Left kidney (tissue), 2 donors: ENCODE measurements around the gene CENPX. TPM values are rescaled to one million over a fixed set of nuclear protein-coding genes. Genes with fewer than 3 reads are reported as not detected.
"Not testable (repeated sequence)": the region's sequence is repeated elsewhere in the genome, so short reads cannot be mapped to it uniquely, and the experiment has no call there.

Source experiments
- DNase-seq: peaks from one replicate; pipeline ENCODE4 v3.0.0-alpha.2; 2013
- polyA plus RNA-seq: library from polyadenylated mRNA; unstranded; fragments of 120-200 nt; gene quantifications from one replicate; pipeline ENCODE4 v1.2.1, GENCODE V29; 2013; ENCODE audit not compliant: insufficient read length

CENPX gene
- polyA plus RNA-seq, 1 donor, result 34.4 TPM

DNA sequence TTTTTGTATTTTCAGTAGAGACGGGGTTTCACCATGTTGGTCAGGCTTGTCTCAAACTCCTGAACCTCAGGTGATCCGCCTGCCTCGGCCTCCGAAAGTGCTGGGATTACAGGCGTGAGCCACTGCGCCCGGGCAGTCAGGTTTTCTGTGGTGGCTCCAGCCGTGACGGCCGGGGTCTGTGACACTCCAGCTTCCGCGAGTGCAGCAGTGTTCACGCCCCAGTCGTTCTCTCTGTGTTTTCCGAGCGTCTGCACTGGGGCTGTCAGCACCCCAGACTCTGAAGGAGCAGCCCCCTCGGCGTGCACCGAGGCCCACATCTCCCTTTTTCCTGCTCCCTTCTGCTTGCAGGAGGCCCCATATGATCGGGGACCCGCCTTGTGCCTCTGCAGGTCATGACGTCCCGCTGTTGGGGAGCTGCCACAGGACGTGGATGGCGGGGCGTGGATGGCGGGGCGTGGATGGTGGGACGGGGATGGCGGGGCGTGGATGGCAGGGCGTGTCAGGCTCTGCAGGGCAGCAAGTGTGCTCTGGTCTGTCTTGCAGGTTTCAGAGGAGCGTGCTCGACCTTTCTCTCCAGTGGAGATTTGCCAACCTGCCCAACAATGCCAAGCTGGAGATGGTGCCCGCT lies 39.6 kb downstream of the CENPX start:
- DNase-seq, result no peak

DNA sequence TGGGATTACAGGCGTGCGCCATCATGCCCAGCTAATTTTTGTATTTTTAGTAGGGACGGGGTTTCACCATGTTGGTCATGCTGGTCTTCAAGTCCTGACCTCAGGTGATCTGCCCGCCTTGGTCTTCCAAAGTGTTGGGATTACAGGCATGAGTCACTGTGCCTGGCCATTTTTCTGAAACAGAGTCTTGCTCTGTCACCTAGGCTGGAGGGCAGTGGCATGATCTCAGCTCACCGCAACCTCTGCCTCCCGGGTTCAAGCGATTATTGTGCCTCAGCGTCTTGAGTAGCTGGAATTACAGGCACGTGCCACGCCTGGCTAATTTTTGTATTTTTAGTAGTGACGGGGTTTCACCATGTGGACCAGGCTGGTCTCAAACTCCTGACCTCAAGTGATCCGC lies 41.2 kb downstream of the CENPX start:
- DNase-seq, result not testable (repeated sequence)

DNA sequence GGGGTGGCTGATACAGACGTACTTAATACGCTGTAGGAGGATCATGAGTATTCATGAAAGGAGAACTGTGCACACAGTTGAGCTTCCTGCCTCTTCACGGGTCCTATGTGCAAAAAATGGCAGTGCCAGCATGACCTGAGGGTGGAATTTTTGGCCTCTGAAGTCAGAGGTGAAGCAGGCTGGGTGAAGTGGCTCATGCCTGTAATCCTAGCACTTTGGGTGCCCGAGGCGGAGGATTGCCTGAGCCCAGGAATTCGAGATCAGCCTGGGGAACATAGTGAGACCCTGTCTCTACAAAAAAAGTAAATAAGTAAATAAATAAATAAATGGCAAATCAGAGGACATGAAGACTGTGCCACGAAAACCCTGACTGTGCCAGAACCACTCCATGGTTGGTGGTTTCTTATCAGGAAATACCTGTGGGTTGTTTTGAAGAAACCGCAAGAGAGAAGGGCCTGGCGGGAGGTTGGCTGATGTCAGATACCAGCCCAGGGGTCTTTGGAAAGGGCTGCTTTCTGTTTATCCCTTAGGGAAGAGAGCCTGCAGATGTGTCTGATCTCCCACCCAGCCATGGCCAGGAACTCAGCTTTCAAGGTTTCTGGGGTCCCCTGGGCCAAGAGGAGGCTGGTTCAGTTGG lies 41.9 kb downstream of the CENPX start:
- DNase-seq, result no peak

DNA sequence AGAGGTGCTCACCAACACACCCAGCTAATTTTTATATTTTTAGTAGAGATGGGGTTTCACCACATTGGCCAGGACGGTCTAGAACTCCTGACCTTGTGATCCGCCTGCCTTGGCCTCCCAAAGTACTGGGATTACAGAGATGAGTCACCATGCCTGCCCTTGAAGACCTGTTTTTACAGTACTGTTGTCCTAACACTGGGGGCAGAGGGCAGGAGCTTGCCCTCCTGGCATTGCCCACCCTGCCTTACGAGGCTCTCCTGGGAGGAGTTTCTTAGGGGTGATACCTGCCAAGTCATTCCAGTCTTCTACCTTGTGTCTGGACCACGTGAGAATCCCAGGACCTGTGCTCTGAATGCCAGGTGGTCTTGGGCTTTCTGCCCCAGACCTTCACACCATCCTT lies 42.6 kb downstream of the CENPX start:
- no peak for DNase-seq

DNA sequence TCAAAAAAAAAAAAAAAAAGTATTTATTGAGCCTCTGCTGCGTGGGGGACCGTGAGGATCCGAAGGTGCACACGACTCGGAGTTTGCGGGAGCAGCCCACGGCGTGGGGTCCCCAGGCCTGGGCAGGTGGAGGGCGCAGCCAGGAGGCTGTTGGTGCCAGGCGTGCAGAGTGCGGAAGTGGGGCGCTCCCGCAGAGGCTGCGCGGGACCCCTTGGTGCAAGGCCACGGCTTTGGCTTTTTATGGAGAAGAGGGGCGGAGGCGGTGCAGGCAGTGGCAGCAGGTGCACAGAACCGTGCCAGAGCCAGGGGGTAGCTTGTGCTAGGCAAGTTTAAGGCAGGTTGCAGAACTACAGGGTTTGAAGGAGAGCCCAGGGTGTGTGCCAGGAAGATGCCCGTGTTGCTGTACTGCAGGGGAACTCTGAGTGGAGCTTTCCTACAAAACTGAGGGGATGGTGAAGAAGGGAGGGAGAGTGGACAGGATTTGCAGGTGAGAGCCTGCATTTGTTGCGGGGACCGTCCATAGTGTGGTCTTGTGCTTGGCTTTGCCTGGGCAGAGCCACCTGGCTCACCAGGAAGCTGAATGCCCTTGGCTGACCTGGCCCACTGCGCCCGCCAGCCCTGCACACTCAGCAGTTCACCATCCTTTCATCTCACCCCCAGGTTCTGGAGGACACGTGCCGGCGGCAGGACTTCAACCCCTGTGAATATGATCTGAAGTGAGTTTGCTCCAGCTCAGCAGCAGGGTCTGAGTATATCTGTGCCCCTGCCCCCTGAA lies 44.0 kb downstream of the CENPX start:
- DNase-seq, result no peak

DNA sequence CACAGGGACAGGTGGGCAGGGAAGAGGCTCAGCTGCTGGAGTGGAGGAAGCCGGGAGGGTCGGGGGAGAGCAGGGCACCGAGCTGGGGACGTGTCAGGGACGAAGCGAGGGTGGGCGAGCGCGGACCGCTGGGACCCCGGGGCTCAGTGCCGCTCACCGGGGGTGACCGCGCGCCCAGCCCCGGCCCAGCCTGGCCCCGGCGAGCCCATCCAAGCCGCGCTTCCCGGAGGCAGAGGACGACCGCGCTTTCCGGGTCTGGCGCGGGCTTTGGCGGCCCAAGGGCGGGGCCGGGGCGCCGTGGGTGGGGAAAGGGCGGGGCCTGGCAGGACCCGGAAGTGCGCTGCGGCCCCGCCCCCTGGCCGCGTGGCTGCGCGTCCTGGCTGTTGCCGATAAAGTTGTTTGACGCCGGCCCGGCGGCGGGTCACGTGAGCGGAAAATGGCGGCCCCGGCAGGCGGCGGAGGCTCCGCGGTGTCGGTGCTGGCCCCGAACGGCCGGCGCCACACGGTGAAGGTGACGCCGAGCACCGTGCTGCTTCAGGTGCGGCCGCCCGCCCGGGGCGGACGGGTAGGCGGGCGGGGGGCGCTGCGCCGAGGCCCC lies 45.4 kb downstream of the CENPX start, which contains the start of gene ASPSCR1:
TSS of gene ASPSCR1 (plus strand) at position 419 of the 598 bp plus-strand sequence. CDS start at position 437, 18 bp downstream.
- DNase-seq, result peak; percentile 87

DNA sequence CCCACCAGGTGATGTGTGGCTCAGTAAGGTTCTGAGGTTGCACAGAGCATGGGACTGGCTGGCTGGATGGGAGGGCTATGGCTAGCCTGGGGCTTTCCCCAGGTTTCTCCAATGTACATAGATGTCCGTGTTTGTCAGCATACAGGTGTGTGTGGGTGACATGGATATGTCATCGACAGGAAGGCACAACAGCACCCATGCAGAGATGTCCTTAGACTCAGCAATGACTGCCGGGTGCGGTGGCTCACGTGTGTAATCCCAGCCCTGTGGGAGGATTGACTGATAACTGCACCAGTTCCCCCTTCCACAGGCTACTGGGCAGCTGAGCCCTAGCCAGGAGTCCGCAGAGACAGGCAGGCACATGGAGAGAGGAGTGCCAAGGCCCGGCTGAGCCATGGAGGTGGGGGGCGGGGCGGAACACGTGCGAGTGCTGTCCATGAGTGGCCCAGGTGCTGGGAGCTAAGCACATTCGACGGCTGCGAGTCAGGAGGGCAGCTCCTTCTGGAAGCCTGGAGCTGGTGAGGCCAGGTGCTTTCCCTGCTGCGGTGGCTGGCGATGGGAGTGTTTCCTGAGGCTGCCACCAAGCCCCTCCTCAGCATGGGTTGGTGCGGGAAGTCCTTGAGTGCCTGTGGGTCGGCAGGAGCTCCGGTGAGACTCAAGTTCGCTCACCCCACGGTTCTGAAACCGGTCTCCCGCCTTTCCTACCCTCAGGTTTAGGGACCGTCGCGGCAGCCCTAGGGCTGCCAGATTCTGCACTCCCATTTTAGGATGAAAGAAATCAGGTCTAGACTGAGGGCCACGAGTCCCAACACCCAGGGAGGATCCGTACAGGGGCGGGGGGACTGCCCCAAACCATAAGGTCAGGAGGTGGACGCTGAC lies 46.1 kb downstream of the CENPX start:
- DNase-seq, result no peak

DNA sequence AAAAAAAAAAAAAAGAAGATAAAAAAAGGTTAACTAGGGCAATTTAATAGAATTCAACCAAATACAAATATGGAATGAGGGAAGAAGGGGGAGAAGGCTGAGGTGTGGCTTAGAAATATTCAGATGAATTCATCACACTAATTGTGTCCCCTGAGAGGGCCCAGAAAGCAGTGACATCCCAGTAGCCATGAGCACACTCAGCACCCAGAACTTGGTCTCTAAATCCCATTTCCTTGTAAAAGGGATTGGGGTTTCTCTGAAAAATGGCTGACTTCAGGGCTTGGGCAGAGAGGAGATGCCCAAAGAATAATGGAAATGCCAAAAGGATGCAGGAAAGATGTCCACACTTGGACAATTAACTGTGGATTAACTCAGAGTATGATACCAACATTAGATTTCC lies 49.2 kb downstream of the CENPX start:
- no peak for DNase-seq

DNA sequence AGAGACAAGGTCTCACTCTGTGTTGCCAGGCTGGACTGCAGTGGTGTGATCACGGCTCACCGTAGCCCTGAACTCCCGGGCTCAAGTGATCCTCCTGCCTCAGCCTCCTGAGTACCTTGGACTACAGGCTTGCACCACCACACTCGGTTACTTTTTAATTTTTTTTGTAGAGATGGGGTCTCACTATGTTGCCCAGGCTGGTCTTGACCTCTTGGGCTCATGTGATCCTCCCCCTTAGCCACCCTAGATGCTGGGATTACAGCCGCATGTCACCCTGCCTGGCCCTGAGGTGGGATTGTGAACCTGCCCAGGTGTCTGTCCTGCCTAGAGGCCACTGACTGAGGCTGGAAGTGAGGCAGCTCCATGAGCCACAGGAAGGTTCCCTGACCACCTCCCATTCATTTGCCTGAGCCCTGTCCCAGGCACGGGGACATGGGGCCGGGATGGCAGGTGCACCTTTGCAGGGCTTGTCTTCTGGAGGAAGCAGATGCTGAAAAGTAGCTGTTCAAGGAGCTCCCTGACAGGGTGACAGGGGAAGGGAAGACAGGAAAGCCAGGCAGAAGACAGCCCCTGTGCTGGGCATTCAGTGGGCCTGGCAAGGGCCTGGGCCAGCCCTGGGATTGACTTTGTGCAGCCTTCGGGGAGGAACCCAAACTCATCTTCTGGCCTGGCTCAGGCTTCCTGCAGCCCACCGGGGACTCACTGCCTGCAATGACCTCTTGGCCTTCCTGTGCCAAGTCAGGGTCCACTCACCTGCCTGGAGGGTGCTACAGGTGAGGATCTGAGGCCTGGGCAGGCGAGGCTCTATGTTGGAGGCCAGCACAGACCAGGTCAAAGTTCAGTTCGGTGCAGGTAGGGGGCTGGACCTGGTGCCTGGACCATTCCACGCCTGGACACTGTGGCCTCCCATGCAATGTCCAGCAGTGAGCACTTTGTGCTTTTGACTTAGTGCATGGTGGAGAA lies 53.5 kb downstream of the CENPX start:
- no peak for DNase-seq

Other genes with a start within 250 kb of the CENPX start
- gene GCGR, start 218.7 kb downstream of the CENPX start, polyA plus RNA-seq, result 9.2 TPM
- 65.0 TPM for gene MCRIP1, start 189.6 kb downstream of the CENPX start, polyA plus RNA-seq
- gene PPP1R27, start 187.8 kb downstream of the CENPX start, polyA plus RNA-seq, result 0.22 TPM
- 425 TPM for gene P4HB, start 162.3 kb downstream of the CENPX start, polyA plus RNA-seq
- gene ARHGDIA, start 151.5 kb downstream of the CENPX start, polyA plus RNA-seq, result 149 TPM
- 70.2 TPM for gene ALYREF, start 131.3 kb downstream of the CENPX start, polyA plus RNA-seq
- 62.1 TPM for gene ANAPC11, start 131.2 kb downstream of the CENPX start, polyA plus RNA-seq
- 0.90 TPM for gene NPB, start 120.6 kb downstream of the CENPX start, polyA plus RNA-seq
- gene PCYT2, start 111.5 kb downstream of the CENPX start, polyA plus RNA-seq, result 41.5 TPM
- gene SIRT7, start 104.7 kb downstream of the CENPX start, polyA plus RNA-seq, result 15.0 TPM
- 12.1 TPM for gene MAFG, start 95.1 kb downstream of the CENPX start, polyA plus RNA-seq
- 19.9 TPM for gene PYCR1, start 85.6 kb downstream of the CENPX start, polyA plus RNA-seq
- 0.18 TPM for gene MYADML2, start 75.6 kb downstream of the CENPX start, polyA plus RNA-seq
- gene NOTUM, start 61.7 kb downstream of the CENPX start, polyA plus RNA-seq, result 2.2 TPM
- 25.3 TPM for gene ASPSCR1, start 45.2 kb downstream of the CENPX start, polyA plus RNA-seq
- gene LRRC45, start 427 bp upstream of the CENPX start, polyA plus RNA-seq, result 10.4 TPM
- 10.1 TPM for gene RAC3, start 8.8 kb upstream of the CENPX start, polyA plus RNA-seq
- 69.8 TPM for gene DCXR, start 14.8 kb upstream of the CENPX start, polyA plus RNA-seq
- 37.3 TPM for gene RFNG, start 28.9 kb upstream of the CENPX start, polyA plus RNA-seq
- 102 TPM for gene GPS1, start 29.0 kb upstream of the CENPX start, polyA plus RNA-seq
- 74.1 TPM for gene DUS1L, start 42.9 kb upstream of the CENPX start, polyA plus RNA-seq
- gene FASN, start 75.4 kb upstream of the CENPX start, polyA plus RNA-seq, result 34.3 TPM
- gene CCDC57, start 190.0 kb upstream of the CENPX start, polyA plus RNA-seq, result 73.9 TPM
- 5.6 TPM for gene SLC16A3, start 206.2 kb upstream of the CENPX start, polyA plus RNA-seq